GM21723 (cell line): ENCODE results near the gene ADAMTS19.

Source experiments
- ATAC-seq: cut with Tn5 transposase; IDR thresholded peaks from one replicate; pipeline ENCODE4 v1.9.1; 2021; ENCODE audit warnings: mild to moderate bottlenecking, moderate library complexity; ENCODE audit not compliant: unreplicated experiment

The ADAMTS19 gene

DNA sequence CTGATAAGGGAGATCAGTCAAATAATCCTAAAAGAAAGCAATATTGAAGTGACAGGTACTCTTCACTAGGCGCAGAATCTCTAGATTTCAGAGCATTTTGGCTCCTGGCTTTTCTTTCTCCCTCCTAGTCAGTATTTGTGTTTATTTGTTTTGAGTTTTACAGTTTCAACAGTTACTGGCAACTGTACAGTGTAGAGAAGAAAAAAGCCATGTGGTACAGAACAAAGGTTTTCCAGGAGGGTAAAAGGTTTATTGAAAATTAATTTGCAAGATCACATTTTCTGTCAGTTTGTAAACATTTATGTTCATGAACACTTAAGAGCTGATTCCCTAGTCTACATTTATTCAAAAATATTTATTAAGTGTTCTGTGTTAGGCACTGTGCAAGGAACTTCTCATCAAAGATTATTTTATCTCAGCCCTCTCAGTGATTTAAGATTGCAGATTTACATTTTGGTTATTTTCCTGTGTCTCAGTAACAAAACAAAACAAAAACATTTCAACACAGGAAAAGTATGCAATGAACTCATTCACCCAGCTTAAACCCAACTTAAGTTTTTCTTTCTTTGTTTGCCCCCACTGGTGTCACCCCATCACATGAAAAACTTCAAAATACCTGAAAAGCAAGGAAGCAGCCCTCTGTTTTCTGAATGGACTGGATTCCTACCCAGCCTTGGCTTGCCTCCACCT is 300.7 kb downstream of the ADAMTS19 start:
- no peak for ATAC-seq

GRCh38 chr5:129763651-129764050 is 303.6 kb downstream of the ADAMTS19 start:
- no peak for ATAC-seq

GRCh38 chr5:129766798-129767197 is 306.7 kb downstream of the ADAMTS19 start:
- no peak for ATAC-seq

DNA sequence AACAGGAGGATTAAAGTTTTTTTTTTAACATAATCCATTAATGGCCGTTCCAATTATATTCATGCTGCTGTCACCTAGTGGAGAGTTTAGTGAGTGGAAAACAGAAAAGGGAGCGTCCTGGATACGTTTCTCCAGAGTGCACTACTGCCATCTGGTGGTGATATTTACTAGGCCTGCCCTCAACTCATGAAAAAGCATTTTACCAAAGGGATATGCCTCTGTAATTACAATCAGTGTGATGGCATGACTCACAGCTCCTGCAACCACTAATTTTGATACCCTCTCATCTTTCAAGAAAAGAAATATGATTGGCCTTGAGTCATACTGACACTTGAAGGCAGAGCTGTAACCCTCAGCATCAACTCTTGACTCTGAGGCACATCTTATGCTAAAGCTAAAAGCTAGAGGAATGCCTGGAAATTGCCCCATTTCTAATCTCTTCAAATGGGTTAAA is 307.9 kb downstream of the ADAMTS19 start:
- peak; percentile 96 for ATAC-seq

DNA sequence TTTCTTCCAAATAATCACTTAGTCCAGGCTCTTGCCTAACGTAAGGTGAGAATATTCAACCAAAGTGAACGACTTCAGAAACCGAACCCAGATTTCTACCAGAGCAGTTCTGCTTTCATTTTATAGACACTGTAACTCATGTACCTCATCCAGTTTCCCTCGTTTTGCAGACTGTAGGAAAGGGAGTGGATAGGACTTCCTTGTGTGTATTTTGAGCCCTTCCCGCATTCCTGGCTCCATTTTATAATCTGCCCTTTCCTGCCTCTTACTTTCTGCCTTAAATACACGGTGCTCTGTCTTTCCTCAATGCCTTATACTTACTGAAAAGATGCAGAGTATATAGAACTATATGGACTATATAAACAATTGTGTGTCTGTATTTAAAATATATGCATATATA is 308.6 kb downstream of the ADAMTS19 start:
- ATAC-seq = no peak

- ATAC-seq = no peak
These were observed 310.1 kb downstream of the ADAMTS19 start for GRCh38 chr5:129770024-129770820.

DNA sequence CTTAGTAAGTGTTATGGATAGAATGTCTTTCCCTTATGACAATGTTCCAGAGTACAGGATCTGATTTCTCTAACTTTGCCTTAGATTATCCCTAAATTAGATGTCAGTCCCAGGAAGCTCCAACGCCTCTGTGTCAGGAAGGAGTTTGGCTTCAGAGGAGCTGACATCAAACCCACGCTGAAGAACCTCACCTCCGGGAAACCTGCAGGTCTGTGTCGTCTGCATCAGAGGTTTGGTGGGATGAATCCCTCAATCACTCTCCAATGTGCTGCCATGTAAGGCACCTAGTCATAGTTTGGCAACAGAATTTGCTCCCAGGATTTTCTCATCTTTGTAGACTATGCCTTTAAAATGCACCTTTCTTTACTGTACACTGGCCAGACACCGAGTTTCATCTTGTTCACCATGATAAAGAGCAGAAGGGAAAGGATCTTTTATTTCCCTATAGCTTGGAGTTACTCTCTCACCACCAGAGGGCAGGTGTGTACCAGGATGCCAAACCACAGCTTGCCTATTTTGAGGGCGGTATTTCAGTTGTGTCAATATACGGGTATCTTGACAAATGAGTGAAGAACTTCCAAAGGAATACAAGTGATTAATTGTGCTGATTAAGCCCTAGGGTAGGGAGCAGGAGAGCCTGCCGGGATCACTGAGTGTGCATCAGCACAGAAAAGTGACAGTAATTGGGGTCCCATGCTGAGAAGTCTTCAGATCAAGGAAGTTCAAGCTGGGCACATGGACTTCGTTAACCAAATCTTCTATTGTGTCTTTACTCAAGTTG is 311.1 kb downstream of the ADAMTS19 start:
- peak; percentile 55 for ATAC-seq

- ATAC-seq = no peak
These were observed 313.3 kb downstream of the ADAMTS19 start for GRCh38 chr5:129773376-129773775.

DNA sequence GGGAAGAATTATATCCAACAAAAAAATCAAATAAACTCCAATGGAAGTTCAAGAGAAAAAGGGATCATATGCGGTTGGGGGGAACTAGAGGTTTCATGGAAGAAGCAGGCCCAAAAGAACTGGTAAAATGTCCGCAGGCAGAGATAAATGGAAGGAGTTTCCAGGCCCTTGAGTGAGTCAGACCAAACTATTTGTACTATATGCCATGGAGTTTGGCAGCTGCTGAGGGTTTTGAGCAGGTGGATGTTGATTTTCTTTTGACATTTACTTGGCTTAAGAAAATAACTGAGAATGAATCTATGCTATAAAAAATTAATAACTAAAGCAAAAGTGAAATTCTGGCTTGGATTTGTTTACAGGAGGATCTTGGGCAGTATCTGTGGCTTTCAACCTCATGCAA is 321.5 kb downstream of the ADAMTS19 start:
- no peak for ATAC-seq
